Gastroesophageal sphincter (tissue), 4 donors: Measurements from ENCODE around the gene SH3D21. TPM values are rescaled to one million over a fixed set of nuclear protein-coding genes. Genes with fewer than 3 reads are reported as not detected.
A peak's percentile ranks its signal among the peaks of the same experiment; 100 is the strongest.

ENCODE experiments used
- ATAC-seq: fragments of 150-250 bp; one replicate; pipeline ENCODE4 v1.9.1; 2016; ENCODE audit warnings: mild to moderate bottlenecking, moderate library complexity
- H3K27ac ChIP-seq, 4 donors: fragments of 200-600 bp; sonication (generic) in 3 of 4; 1 replicate in 3 of 4; 2 replicates in 1 of 4; pipeline ENCODE4 v1.5.1; 2016 to 2019
- H3K27me3 ChIP-seq: fragments of 200-600 bp; sonication (generic); one replicate; pipeline ENCODE4 v1.5.1; 2019
- H3K36me3 ChIP-seq, 2 donors: fragments of 200-600 bp; sonication (generic); one replicate each; pipeline ENCODE4 v1.5.1; 2019; ENCODE audit warnings: control low read depth in 1 of 2
- H3K4me1 ChIP-seq, 3 donors: fragments of 200-600 bp; sonication (generic); 1 replicate in 2 of 3; 2 replicates in 1 of 3; pipeline ENCODE4 v1.5.1; 2016 to 2019; ENCODE audit warnings: control low read depth in 2 of 3
- H3K4me3 ChIP-seq, 2 donors: fragments of 200-600 bp; sonication (generic); one replicate each; pipeline ENCODE4 v1.5.1; 2019; ENCODE audit warnings: mild to moderate bottlenecking in 1 of 2, moderate library complexity in 1 of 2
- H3K9me3 ChIP-seq, 3 donors: fragments of 200-600 bp; sonication (generic); one replicate each; pipeline ENCODE4 v1.5.1; 2017 to 2019; ENCODE audit warnings: control low read depth in 2 of 3
- EP300 ChIP-seq: sonication (generic); formaldehyde crosslinking; IDR thresholded peaks from one replicate; pipeline ENCODE4 v1.6.1; 2017; ENCODE audit warnings: antibody characterized with exemption, mild to moderate bottlenecking
- POLR2A ChIP-seq, 2 donors: fragments of 450-650 bp; IDR thresholded peaks; one replicate each; pipeline ENCODE4 v1.6.1; 2017; ENCODE audit warnings: antibody characterized with exemption in 2 of 2, mild to moderate bottlenecking in 2 of 2, moderate library complexity in 1 of 2
- POLR2AphosphoS5 ChIP-seq: sonication (generic); formaldehyde crosslinking; IDR thresholded peaks from one replicate; pipeline ENCODE4 v1.6.1; 2017; ENCODE audit warnings: antibody characterized with exemption
- WGBS, 2 donors: methylation state at CpG; one replicate each; pipeline ENCODE4 v1.1.5; 2018; ENCODE audit warnings: low coverage in 1 of 2; 5-methylcytosine and 5-hydroxymethylcytosine counted together
- total RNA-seq, 4 donors: library from RNA; depleted of rRNA; stranded (reverse); fragments of >200 nt; gene quantifications; one replicate each; pipeline ENCODE4 v1.1.0, GENCODE V29; 2016
- TF ChIP-seq, protein P1 (sequence below), 4 experiments: fragments of 200-600 bp in 2 of 4; fragments of 450-650 bp in 2 of 4; sonication (generic) in 1 of 4; IDR thresholded peaks; one replicate each; pipeline ENCODE4 v1.5.1; 2017 to 2019; ENCODE audit warnings: antibody characterized with exemption in 4 of 4, mild to moderate bottlenecking in 2 of 4, moderate library complexity in 2 of 4

SH3D21 gene
- total RNA-seq, 4 donors from 2014 or later: 0.27 to 1.4 (median 1.3) TPM; not detected in 1

DNA sequence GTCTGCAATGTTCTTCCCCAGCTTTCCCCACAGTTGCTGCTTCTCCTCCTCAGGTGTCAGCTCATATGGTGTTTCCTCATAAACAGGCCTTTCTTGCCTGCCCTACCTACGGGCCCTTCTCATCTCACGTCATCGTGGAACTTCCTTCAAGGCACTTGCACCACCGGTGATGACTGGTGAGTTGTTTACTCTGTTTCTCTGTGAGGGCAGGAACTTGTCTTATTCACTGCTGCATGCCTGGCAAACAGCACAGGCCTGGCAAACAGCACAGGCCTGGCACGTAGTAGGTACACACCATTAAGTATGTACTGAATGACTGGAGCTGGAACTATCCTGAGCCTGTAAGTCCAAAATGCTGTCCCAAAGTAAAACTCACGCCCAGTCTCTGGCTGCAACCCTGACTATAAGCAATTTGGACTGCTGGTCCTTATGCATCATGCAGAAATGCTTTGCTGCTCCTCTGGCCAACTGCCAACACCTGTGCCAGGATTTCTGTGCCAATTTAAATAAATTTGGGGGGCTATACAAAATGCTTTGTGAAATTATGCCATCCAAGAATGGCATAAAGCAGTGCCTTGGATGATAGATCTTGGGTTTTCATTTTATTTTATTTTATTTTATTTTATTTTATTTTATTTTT, 53.9 kb downstream of the SH3D21 start:
- H3K27me3 ChIP-seq: no peaks in the 10 kb centered on the region
- H3K27ac ChIP-seq: no peak overlapping the region
- TF ChIP-seq POLR2A (IDR thresholded peaks at IDR 0.05): no peak
- TF ChIP-seq, protein P1, sequence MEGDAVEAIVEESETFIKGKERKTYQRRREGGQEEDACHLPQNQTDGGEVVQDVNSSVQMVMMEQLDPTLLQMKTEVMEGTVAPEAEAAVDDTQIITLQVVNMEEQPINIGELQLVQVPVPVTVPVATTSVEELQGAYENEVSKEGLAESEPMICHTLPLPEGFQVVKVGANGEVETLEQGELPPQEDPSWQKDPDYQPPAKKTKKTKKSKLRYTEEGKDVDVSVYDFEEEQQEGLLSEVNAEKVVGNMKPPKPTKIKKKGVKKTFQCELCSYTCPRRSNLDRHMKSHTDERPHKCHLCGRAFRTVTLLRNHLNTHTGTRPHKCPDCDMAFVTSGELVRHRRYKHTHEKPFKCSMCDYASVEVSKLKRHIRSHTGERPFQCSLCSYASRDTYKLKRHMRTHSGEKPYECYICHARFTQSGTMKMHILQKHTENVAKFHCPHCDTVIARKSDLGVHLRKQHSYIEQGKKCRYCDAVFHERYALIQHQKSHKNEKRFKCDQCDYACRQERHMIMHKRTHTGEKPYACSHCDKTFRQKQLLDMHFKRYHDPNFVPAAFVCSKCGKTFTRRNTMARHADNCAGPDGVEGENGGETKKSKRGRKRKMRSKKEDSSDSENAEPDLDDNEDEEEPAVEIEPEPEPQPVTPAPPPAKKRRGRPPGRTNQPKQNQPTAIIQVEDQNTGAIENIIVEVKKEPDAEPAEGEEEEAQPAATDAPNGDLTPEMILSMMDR (IDR thresholded peaks at IDR 0.05): no peak
- no peak for TF ChIP-seq POLR2AphosphoS5
- TF ChIP-seq EP300: no peak
- H3K4me1 ChIP-seq: peaks cover 0 to 10% (median under 1%) of the 10 kb centered on the region in 3 donors
- H3K9me3 ChIP-seq: no peaks in the 10 kb centered on the region
- WGBS, 2 donors: 57 to 70% methylated on average over 2 to 5 of the region's 6 CpGs
- H3K4me3 ChIP-seq: no peak overlapping the region
- ATAC-seq: no peak
- peaks cover 0 to 78% of the 10 kb centered on the region in 2 donors for H3K36me3 ChIP-seq

DNA sequence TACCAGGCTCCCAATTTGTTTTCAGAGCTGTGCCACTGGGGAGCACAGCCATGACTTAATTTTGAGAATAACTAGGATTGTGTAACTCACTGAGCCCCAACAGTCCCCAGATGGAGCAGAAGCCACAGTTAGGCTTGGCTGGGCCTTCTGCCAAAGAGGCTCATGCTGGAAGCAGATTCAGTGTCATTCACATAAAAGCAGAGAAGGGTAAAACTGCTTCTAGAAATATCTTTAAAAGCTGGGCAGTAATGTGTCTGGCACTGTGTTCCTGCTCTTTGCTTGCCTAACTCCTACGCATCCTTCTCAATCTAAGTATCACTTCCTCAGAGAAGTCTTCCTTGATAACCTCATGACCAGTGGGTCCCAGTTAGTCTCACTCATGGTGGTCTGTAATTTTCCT, 59.2 kb downstream of the SH3D21 start:
- Histone ChIP-seq H3K27me3 (no peaks in the 10 kb centered on the region), H3K36me3 (peaks cover 0 to 36% of the 10 kb centered on the region in 2 donors), H3K4me1 (peaks cover 0 to 44% (median 25%) of the 10 kb centered on the region in 3 donors), H3K27ac (peak overlapping the region in 3 of 4 donors; percentile 36 to 58 (median 53)), H3K4me3 (no peak overlapping the region), H3K9me3 (no peaks in the 10 kb centered on the region)
- ATAC-seq: peak; percentile 26
- TF ChIP-seq POLR2A (IDR thresholded peaks at IDR 0.05): no peak
- no peak for TF ChIP-seq POLR2AphosphoS5
- TF ChIP-seq, protein P1 (IDR thresholded peaks at IDR 0.05): no peak
- no peak for TF ChIP-seq EP300
- 60 to 89% methylated on average over 1 of the region's 1 CpG for WGBS, 2 donors

DNA sequence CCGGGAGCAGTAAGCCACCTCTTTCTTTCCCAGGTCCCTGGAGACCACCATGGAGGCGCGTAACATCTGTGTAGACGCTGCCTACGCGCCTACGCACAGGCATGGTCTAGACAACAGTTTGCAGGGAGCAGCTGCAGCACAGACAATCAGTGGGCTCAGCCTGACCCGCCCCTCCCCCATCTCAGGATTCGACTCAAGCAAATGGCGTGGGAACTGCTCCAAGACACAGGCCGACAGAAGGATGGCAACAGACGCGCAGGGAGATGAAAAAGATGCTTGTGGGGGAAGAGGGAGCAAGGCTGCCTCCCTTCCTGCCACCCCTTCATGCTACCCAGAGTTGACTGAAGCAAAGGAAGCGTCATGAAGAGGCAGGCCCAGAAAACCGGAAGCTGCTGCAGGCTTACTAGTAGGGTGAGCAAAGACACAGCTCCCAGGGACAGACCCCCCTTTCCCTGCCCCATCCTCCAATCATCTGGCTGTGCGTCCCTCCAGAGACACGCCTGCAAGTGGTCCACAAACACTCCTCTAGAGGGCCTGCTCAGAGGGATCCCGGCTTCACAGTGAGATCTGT, 60.0 kb downstream of the SH3D21 start:
- Histone ChIP-seq H3K36me3 (peaks cover 0 to 30% of the 10 kb centered on the region in 2 donors), H3K4me1 (peaks cover 0 to 47% (median 25%) of the 10 kb centered on the region in 3 donors), H3K27me3 (no peaks in the 10 kb centered on the region), H3K27ac (peak overlapping the region in 3 of 4 donors; percentile 36 to 58 (median 53)), H3K9me3 (no peaks in the 10 kb centered on the region), H3K4me3 (no peak overlapping the region)
- TF ChIP-seq POLR2A (IDR thresholded peaks at IDR 0.05) (no peak), EP300 (no peak), POLR2AphosphoS5 (no peak)
- TF ChIP-seq, protein P1 (IDR thresholded peaks at IDR 0.05): no peak
- WGBS, 2 donors: 38% methylated on average over 8 of the region's 18 CpGs; no CpG with 5 or more reads in 1 of the 2 donors
- ATAC-seq: peak; percentile 19

DNA sequence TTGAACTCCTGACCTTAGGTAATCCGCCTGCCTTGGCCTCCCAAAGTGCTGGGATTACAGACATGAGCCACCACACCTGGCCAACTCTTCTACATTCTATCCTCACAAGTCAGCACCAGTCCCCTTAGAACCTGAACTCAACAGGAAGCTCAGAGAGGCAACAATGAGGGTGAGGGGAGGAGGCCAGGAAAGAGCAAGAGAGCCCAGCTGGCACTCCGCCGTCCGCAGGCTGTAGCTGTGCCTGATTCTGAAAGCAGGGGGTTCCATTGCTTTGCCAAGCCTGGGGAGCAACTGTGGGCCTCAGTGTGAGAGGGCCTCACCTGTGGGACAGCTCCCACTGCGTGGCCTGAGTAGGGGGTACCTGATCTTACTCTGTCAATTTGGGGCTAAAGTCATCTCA, 60.9 kb downstream of the SH3D21 start:
- TF ChIP-seq POLR2AphosphoS5 (no peak), POLR2A (IDR thresholded peaks at IDR 0.05) (no peak), EP300 (no peak)
- TF ChIP-seq, protein P1 (IDR thresholded peaks at IDR 0.05): no peak
- no peak overlapping the region for H3K4me3 ChIP-seq
- no peaks in the 10 kb centered on the region for H3K9me3 ChIP-seq
- H3K27ac ChIP-seq: peak overlapping the region in 1 of 4 donors; percentile 24
- peaks cover 0 to 21% of the 10 kb centered on the region in 2 donors for H3K36me3 ChIP-seq
- 80 to 82% methylated on average over 1 to 4 of the region's 5 CpGs for WGBS, 2 donors
- H3K4me1 ChIP-seq: peaks cover 0 to 56% (median 31%) of the 10 kb centered on the region in 3 donors
- no peaks in the 10 kb centered on the region for H3K27me3 ChIP-seq
- ATAC-seq: no peak
